Hepatocyte (in vitro differentiated cells): Measurements from ENCODE around the gene KIAA1217.

ENCODE experiments used
- EZH2 ChIP-seq: fragments of 200-600 bp; sonication (generic); IDR thresholded peaks from 2 replicates; pipeline ENCODE4 v1.6.1; 2016; ENCODE audit warnings: antibody characterized with exemption, mild to moderate bottlenecking, borderline replicate concordance
- TF ChIP-seq, protein P1 (sequence below): fragments of 200-600 bp; sonication (generic); IDR thresholded peaks from 2 replicates; pipeline ENCODE4 v1.5.1; 2016; ENCODE audit warnings: antibody characterized with exemption, mild to moderate bottlenecking; ENCODE audit not compliant: poor library complexity

DNA sequence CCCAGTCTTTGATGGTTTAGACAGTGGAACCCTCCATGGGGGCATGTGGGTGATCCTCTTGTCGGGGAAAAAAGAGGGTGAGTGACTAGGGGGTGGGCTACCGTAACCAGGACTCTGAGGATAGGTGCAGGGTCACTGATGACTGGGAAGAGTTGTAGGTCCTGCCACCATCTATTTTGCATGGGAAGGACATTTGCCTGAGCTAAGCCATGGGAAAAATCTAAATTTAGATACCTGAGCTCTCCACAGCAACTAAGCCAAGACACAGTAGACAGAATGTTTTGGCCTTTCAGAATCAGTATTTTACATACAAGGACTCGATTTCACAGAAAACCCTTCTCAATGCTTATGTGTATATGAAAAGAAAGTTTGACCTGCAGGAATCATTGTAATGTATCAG, 52.7 kb downstream of the KIAA1217 start:
- TF ChIP-seq, protein P1, sequence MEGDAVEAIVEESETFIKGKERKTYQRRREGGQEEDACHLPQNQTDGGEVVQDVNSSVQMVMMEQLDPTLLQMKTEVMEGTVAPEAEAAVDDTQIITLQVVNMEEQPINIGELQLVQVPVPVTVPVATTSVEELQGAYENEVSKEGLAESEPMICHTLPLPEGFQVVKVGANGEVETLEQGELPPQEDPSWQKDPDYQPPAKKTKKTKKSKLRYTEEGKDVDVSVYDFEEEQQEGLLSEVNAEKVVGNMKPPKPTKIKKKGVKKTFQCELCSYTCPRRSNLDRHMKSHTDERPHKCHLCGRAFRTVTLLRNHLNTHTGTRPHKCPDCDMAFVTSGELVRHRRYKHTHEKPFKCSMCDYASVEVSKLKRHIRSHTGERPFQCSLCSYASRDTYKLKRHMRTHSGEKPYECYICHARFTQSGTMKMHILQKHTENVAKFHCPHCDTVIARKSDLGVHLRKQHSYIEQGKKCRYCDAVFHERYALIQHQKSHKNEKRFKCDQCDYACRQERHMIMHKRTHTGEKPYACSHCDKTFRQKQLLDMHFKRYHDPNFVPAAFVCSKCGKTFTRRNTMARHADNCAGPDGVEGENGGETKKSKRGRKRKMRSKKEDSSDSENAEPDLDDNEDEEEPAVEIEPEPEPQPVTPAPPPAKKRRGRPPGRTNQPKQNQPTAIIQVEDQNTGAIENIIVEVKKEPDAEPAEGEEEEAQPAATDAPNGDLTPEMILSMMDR: no peak
- TF ChIP-seq EZH2: no peak
